ENCODE results near the gene LRIG1. TPM values are rescaled to one million over a fixed set of nuclear protein-coding genes. Genes with fewer than 3 reads are reported as not detected.

LRIG1 gene
- total RNA-seq, 4 donors from 2014 or later: 95.3 to 136 (median 131) TPM

DNA sequence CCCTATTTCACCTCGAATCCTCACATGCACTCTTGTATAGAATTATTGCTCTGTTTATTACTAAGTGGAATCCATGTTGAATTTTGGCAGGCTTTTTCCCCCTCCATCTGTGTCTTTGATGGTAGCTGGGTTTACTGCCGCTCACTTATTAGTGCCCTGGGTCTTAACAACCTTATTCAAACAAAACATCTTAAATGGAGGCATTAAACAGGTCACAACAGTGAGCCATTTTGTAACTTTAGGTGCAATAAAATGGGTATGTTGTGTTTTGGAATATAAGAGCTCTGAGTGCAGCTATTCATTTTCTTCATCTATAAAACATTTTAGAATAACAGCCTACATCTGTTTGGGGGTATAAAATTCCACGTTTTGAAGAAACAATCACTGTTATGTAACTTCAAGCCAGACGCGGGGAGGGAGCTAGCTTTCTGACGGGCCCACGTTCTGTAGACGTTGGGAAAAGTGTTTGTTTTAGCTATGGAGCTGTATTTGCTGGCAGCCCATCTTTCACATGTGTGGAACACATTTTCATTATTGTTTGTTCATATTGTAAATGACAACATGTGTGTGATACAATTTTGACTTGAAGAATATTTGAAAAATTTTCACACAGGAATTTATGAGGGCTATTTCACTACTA is 158.0 kb downstream of the LRIG1 start:
- no peak for DNase-seq (ENCODE audit: extremely low spot score)
- H3K27ac ChIP-seq (replicated peaks in 1 of 4): no peak overlapping the region
- peaks cover 0 to 14% (median 10%) of the 10 kb centered on the region in 4 donors for H3K4me1 ChIP-seq
- H3K36me3 ChIP-seq: no peaks in the 10 kb centered on the region
- H3K27me3 ChIP-seq: no peaks in the 10 kb centered on the region
- WGBS: 78% methylated on average over 8 of the region's 8 CpGs
- TF ChIP-seq, protein P1, sequence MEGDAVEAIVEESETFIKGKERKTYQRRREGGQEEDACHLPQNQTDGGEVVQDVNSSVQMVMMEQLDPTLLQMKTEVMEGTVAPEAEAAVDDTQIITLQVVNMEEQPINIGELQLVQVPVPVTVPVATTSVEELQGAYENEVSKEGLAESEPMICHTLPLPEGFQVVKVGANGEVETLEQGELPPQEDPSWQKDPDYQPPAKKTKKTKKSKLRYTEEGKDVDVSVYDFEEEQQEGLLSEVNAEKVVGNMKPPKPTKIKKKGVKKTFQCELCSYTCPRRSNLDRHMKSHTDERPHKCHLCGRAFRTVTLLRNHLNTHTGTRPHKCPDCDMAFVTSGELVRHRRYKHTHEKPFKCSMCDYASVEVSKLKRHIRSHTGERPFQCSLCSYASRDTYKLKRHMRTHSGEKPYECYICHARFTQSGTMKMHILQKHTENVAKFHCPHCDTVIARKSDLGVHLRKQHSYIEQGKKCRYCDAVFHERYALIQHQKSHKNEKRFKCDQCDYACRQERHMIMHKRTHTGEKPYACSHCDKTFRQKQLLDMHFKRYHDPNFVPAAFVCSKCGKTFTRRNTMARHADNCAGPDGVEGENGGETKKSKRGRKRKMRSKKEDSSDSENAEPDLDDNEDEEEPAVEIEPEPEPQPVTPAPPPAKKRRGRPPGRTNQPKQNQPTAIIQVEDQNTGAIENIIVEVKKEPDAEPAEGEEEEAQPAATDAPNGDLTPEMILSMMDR (IDR thresholded peaks at IDR 0.05): no peak
- TF ChIP-seq EP300 (IDR thresholded peaks at IDR 0.05): no peak
- no peak for TF ChIP-seq POLR2AphosphoS5 (IDR thresholded peaks at IDR 0.05)
- TF ChIP-seq POLR2A (IDR thresholded peaks at IDR 0.05; ENCODE audit: low read depth): no peak
- intact Hi-C loops (cut with DNase I): no loop called here
- no peak overlapping the region for H3K4me3 ChIP-seq
- H3K9me3 ChIP-seq: no peaks in the 10 kb centered on the region

DNA sequence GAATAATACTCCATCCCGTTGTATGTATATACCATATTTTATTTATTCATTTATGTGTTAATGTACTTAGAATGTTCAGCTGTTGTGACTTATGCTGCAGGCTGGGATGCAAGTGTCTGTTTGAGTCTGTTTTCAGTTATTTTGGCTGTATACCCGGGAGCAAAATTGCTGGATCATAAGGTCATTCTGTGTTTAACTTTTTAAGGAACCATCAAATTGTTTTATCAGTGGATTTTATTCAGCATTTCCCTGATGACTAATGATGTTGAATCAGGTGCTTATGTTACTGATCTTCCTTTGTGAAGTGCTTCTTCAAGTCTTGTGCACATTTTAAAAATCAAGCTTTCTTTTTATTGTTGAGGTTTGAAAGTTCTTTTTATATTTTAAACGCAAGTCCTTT is 161.9 kb downstream of the LRIG1 start:
- no peak overlapping the region for H3K4me3 ChIP-seq
- intact Hi-C loops (cut with DNase I): no loop called here
- 74% methylated on average over 3 of the region's 3 CpGs for WGBS
- H3K36me3 ChIP-seq: no peaks in the 10 kb centered on the region
- H3K4me1 ChIP-seq: peaks cover 0 to 5% (median 2%) of the 10 kb centered on the region in 4 donors
- no peaks in the 10 kb centered on the region for H3K27me3 ChIP-seq
- H3K9me3 ChIP-seq: no peaks in the 10 kb centered on the region
- H3K27ac ChIP-seq (replicated peaks in 1 of 4): no peak overlapping the region
- no peak for DNase-seq (ENCODE audit: extremely low spot score)
- TF ChIP-seq, protein P1 (IDR thresholded peaks at IDR 0.05): no peak
- TF ChIP-seq POLR2A (IDR thresholded peaks at IDR 0.05; ENCODE audit: low read depth) (no peak), EP300 (IDR thresholded peaks at IDR 0.05) (no peak), POLR2AphosphoS5 (IDR thresholded peaks at IDR 0.05) (no peak)

GRCh38 chr3:66336333-66336766 is 164.5 kb downstream of the LRIG1 start:
- H3K36me3 ChIP-seq: no peaks in the 10 kb centered on the region
- no peak for DNase-seq (ENCODE audit: extremely low spot score)
- 31% methylated on average over 4 of the region's 4 CpGs for WGBS
- H3K27me3 ChIP-seq: no peaks in the 10 kb centered on the region
- TF ChIP-seq POLR2A (IDR thresholded peaks at IDR 0.05; ENCODE audit: low read depth) (no peak), EP300 (IDR thresholded peaks at IDR 0.05) (no peak), POLR2AphosphoS5 (IDR thresholded peaks at IDR 0.05) (no peak)
- TF ChIP-seq, protein P1 (IDR thresholded peaks at IDR 0.05): no peak
- H3K4me3 ChIP-seq: no peak overlapping the region
- H3K27ac ChIP-seq (replicated peaks in 1 of 4): no peak overlapping the region
- intact Hi-C loops (cut with DNase I): no loop called here
- peaks cover 0 to 5% (median under 1%) of the 10 kb centered on the region in 4 donors for H3K4me1 ChIP-seq
- no peaks in the 10 kb centered on the region for H3K9me3 ChIP-seq

- Histone ChIP-seq H3K27me3 (no peaks in the 10 kb centered on the region), H3K4me1 (peaks cover 0 to 9% (median 4%) of the 10 kb centered on the region in 4 donors), H3K36me3 (no peaks in the 10 kb centered on the region), H3K4me3 (no peak overlapping the region), H3K9me3 (no peaks in the 10 kb centered on the region), H3K27ac (replicated peaks in 1 of 4) (no peak overlapping the region)
- TF ChIP-seq, protein P1 (IDR thresholded peaks at IDR 0.05): no peak
- no peak for DNase-seq (ENCODE audit: extremely low spot score)
- 100% methylated on average over 2 of the region's 2 CpGs for WGBS
- intact Hi-C loops (cut with DNase I): no loop called here
Observed at GRCh38 chr3:66335671-66336070, 165.2 kb downstream of the LRIG1 start.
